Measurements from ENCODE around the gene CNTN5. TPM values are rescaled to one million over a fixed set of nuclear protein-coding genes. Genes with fewer than 3 reads are reported as not detected.

CNTN5 gene
- polyA plus RNA-seq, 1 donor (not counting 4 experiments of a cell fraction or from before 2014, with no cell fraction given): not detected

GRCh38 chr11:99589771-99590170 lies 569.0 kb downstream of the CNTN5 start:
- FAIRE-seq (no peak), DNase-seq (ENCODE audit: low read depth, low spot score) (no peak)
- H3K27ac ChIP-seq (ENCODE audit: control insufficient read depth, insufficient read depth, low read length): no peak overlapping the region
- dilution Hi-C loops (cut with MboI; ENCODE audit: extremely low pct_ligation_motif_present, low sequenced_read_pairs): no loop called here
- no peak for TF ChIP-seq EZH2 (IDR thresholded peaks at IDR 0.05; ENCODE audit: low read length)
- TF ChIP-seq, protein P1, sequence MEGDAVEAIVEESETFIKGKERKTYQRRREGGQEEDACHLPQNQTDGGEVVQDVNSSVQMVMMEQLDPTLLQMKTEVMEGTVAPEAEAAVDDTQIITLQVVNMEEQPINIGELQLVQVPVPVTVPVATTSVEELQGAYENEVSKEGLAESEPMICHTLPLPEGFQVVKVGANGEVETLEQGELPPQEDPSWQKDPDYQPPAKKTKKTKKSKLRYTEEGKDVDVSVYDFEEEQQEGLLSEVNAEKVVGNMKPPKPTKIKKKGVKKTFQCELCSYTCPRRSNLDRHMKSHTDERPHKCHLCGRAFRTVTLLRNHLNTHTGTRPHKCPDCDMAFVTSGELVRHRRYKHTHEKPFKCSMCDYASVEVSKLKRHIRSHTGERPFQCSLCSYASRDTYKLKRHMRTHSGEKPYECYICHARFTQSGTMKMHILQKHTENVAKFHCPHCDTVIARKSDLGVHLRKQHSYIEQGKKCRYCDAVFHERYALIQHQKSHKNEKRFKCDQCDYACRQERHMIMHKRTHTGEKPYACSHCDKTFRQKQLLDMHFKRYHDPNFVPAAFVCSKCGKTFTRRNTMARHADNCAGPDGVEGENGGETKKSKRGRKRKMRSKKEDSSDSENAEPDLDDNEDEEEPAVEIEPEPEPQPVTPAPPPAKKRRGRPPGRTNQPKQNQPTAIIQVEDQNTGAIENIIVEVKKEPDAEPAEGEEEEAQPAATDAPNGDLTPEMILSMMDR (optimal IDR thresholded peaks at IDR 0.05 in 1 of 3, IDR thresholded peaks at IDR 0.05 in 1 of 3, conservative IDR thresholded peaks at IDR 0.05 in 1 of 3; ENCODE audit: extremely low read depth in 1 of 3, insufficient read depth in 2 of 3, low read length in 3 of 3): no peak
- H3K36me3 ChIP-seq (ENCODE audit: control insufficient read depth in 2 of 2, extremely low read depth in 1 of 2, insufficient read depth in 2 of 2, low read length in 2 of 2): no peaks in the 10 kb centered on the region
- H3K4me3 ChIP-seq (ENCODE audit: control insufficient read depth in 2 of 3, extremely low read depth in 1 of 3, insufficient read depth in 2 of 3, low read depth in 1 of 3, low read length in 3 of 3): no peak overlapping the region
- H4K20me1 ChIP-seq (ENCODE audit: control insufficient read depth, extremely low read depth, insufficient read depth, low read length): no peaks in the 10 kb centered on the region
- H3K9ac ChIP-seq (ENCODE audit: control insufficient read depth, extremely low read depth, insufficient read depth, low read length): no peak overlapping the region
- no peaks in the 10 kb centered on the region for H3K9me3 ChIP-seq (ENCODE audit: control insufficient read depth, low read depth, low read length)
- H2AFZ ChIP-seq (ENCODE audit: control insufficient read depth, low read length): no peak overlapping the region
- no peaks in the 10 kb centered on the region for H3K79me2 ChIP-seq (ENCODE audit: control insufficient read depth, insufficient read depth, low read length)
- H3K4me1 ChIP-seq (ENCODE audit: control insufficient read depth, extremely low read depth, insufficient read depth, low read length): no peaks in the 10 kb centered on the region
- no peaks in the 10 kb centered on the region for H3K9me1 ChIP-seq (ENCODE audit: control insufficient read depth, extremely low read depth, insufficient read depth, low read length)
- H3K27me3 ChIP-seq (ENCODE audit: control insufficient read depth, extremely low read depth, insufficient read depth, low read length): no peaks in the 10 kb centered on the region
- H3K4me2 ChIP-seq (ENCODE audit: control insufficient read depth, extremely low read depth, insufficient read depth, low read depth, low read length): no peak overlapping the region

- no peaks in the 10 kb centered on the region for H3K9me3 ChIP-seq (ENCODE audit: control insufficient read depth, low read depth, low read length)
- no peak overlapping the region for H3K27ac ChIP-seq (ENCODE audit: control insufficient read depth, insufficient read depth, low read length)
- no peak overlapping the region for H3K4me2 ChIP-seq (ENCODE audit: control insufficient read depth, extremely low read depth, insufficient read depth, low read depth, low read length)
- H3K4me3 ChIP-seq (ENCODE audit: control insufficient read depth in 2 of 3, extremely low read depth in 1 of 3, insufficient read depth in 2 of 3, low read depth in 1 of 3, low read length in 3 of 3): no peak overlapping the region
- H3K9me1 ChIP-seq (ENCODE audit: control insufficient read depth, extremely low read depth, insufficient read depth, low read length): no peaks in the 10 kb centered on the region
- DNase-seq (ENCODE audit: low read depth, low spot score) (no peak), FAIRE-seq (no peak)
- no peak overlapping the region for H3K9ac ChIP-seq (ENCODE audit: control insufficient read depth, extremely low read depth, insufficient read depth, low read length)
- TF ChIP-seq, protein P1 (optimal IDR thresholded peaks at IDR 0.05 in 1 of 3, IDR thresholded peaks at IDR 0.05 in 1 of 3, conservative IDR thresholded peaks at IDR 0.05 in 1 of 3; ENCODE audit: extremely low read depth in 1 of 3, insufficient read depth in 2 of 3, low read length in 3 of 3): no peak
- TF ChIP-seq EZH2 (IDR thresholded peaks at IDR 0.05; ENCODE audit: low read length): no peak
- no peaks in the 10 kb centered on the region for H4K20me1 ChIP-seq (ENCODE audit: control insufficient read depth, extremely low read depth, insufficient read depth, low read length)
- no peaks in the 10 kb centered on the region for H3K79me2 ChIP-seq (ENCODE audit: control insufficient read depth, insufficient read depth, low read length)
- H3K36me3 ChIP-seq (ENCODE audit: control insufficient read depth in 2 of 2, extremely low read depth in 1 of 2, insufficient read depth in 2 of 2, low read length in 2 of 2): no peaks in the 10 kb centered on the region
- H2AFZ ChIP-seq (ENCODE audit: control insufficient read depth, low read length): no peak overlapping the region
- dilution Hi-C loops (cut with MboI; ENCODE audit: extremely low pct_ligation_motif_present, low sequenced_read_pairs): no loop called here
- no peaks in the 10 kb centered on the region for H3K27me3 ChIP-seq (ENCODE audit: control insufficient read depth, extremely low read depth, insufficient read depth, low read length)
- H3K4me1 ChIP-seq (ENCODE audit: control insufficient read depth, extremely low read depth, insufficient read depth, low read length): no peaks in the 10 kb centered on the region
Measured at GRCh38 chr11:99592266-99592665, 571.5 kb downstream of the CNTN5 start.
